Activated CD8-positive, alpha-beta T cell treated with anti-CD3 and anti-CD28 coated beads for 36 hours (primary cell): Measurements from ENCODE around the gene GH1. TPM values are rescaled to one million over a fixed set of nuclear protein-coding genes. Genes with fewer than 3 reads are reported as not detected.
A peak's percentile ranks its signal among the peaks of the same experiment; 100 is the strongest.

Source experiments
- ATAC-seq: fragments of 200-7000 bp; cut with Tn5 transposase; one replicate; pipeline ENCODE4 v1.10.0; 2021; ENCODE audit warnings: mild to moderate bottlenecking, moderate library complexity
- CTCF ChIA-PET: fragments of 350-600 bp; sonication (Branson Sonifier 250); formaldehyde crosslinking; loops from one replicate; lab custom pipeline; 2021; ENCODE audit warnings: antibody characterized with exemption; lab: Charles Lee
- POLR2A ChIA-PET: fragments of 350-600 bp; sonication (Branson Sonifier 250); formaldehyde crosslinking; loops from one replicate; lab custom pipeline; 2021; ENCODE audit warnings: antibody characterized with exemption; lab: Charles Lee
- DNase-seq: peaks from one replicate; pipeline ENCODE4 v3.0.0-alpha.2; 2020
- H3K27ac Mint-ChIP-seq: one replicate; pipeline ENCODE4 v1.8.0; 2021; ENCODE audit warnings: mild to moderate bottlenecking, mixed read lengths
- H3K27me3 Mint-ChIP-seq: one replicate; pipeline ENCODE4 v1.8.0; 2021; ENCODE audit warnings: mixed read lengths
- H3K36me3 Mint-ChIP-seq: one replicate; pipeline ENCODE4 v1.8.0; 2021; ENCODE audit warnings: low read depth, mixed read lengths
- H3K4me1 Mint-ChIP-seq: one replicate; pipeline ENCODE4 v1.8.0; 2021; ENCODE audit warnings: low read depth, mixed read lengths
- H3K4me3 Mint-ChIP-seq: one replicate; pipeline ENCODE4 v1.8.0; 2021; ENCODE audit warnings: mild to moderate bottlenecking, moderate library complexity, mixed read lengths
- H3K9me3 Mint-ChIP-seq: one replicate; pipeline ENCODE4 v1.8.0; 2021; ENCODE audit warnings: mixed read lengths
- CTCF ChIP-seq: fragments of 200-600 bp; IDR thresholded peaks from one replicate; pipeline ENCODE4 v1.8.0; 2022; ENCODE audit warnings: antibody characterized with exemption, mild to moderate bottlenecking
- intact Hi-C: fragments of 100-400 bp; cut with micrococcal nuclease; formaldehyde crosslinking; loops from one replicate; pipeline ENCODE4 v1.10.0; 2022
- total RNA-seq, 2 experiments: library from RNA; stranded (reverse); gene quantifications; one replicate each; pipeline ENCODE4 v1.2.3, GENCODE V29; 2021

GH1 gene
- total RNA-seq, 2 experiments from 2014 or later = not detected

DNA sequence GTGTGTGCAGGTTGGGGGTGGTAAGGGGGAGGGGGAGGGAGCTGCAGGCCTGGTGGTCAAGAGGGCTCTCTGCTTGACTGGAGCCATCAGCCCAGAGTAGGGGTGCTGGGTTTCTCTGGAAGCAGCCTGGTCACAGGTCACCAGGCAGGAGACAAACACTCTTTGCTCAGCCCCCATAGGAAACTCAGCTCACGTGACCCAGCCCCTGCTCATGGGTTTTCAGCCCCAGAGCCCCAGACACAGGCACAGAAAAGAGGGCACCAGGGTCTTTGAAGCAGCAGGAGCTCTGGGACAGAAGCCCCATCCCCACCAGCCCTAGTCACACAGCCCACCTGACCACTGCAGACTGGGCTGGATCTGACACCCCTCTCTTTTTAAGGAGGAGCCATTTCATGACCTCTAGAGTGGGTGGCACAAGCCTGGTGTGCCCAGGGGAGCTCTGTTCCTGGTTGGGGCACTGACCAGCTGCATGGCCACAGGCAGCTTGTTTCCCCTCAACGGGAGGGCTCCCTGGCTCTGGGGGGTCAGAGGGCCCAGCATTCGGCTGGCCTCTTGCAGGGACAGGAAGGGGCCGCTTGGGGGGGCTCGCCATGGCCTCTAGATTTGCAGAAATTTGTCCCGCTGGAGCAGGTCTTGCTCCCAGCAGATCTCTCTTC lies 27.3 kb upstream of the GH1 start:
- TF ChIP-seq CTCF = no peak
- H3K36me3 Mint-ChIP-seq = no peaks in the 10 kb centered on the region
- H3K27ac Mint-ChIP-seq = no peak overlapping the region
- no peak overlapping the region for H3K4me3 Mint-ChIP-seq
- H3K9me3 Mint-ChIP-seq = no peaks in the 10 kb centered on the region
- ATAC-seq = peak; percentile 20
- CTCF ChIA-PET = interaction anchor here (0.6 to 2.9 kb wide), 51 partner anchors 8 to 336 kb away, joined by 3 to 95 read pairs (median 5); partner anchors contain the start of genes CD79B, CSHL1, GH1 and ICAM2
- intact Hi-C loops = loop anchor here (2.0 kb wide), 1 partner anchor 27 kb away; the partner anchor contains the start of gene GH1
- peaks cover 20% of the 10 kb centered on the region for H3K4me1 Mint-ChIP-seq
- H3K27me3 Mint-ChIP-seq = no peaks in the 10 kb centered on the region
- DNase-seq = peak; percentile 66
- POLR2A ChIA-PET = interaction anchor here (0.7 to 2.0 kb wide), 6 partner anchors 13 to 203 kb away, joined by 3 to 7 read pairs (median 3); partner anchors contain the start of genes CD79B and ICAM2

DNA sequence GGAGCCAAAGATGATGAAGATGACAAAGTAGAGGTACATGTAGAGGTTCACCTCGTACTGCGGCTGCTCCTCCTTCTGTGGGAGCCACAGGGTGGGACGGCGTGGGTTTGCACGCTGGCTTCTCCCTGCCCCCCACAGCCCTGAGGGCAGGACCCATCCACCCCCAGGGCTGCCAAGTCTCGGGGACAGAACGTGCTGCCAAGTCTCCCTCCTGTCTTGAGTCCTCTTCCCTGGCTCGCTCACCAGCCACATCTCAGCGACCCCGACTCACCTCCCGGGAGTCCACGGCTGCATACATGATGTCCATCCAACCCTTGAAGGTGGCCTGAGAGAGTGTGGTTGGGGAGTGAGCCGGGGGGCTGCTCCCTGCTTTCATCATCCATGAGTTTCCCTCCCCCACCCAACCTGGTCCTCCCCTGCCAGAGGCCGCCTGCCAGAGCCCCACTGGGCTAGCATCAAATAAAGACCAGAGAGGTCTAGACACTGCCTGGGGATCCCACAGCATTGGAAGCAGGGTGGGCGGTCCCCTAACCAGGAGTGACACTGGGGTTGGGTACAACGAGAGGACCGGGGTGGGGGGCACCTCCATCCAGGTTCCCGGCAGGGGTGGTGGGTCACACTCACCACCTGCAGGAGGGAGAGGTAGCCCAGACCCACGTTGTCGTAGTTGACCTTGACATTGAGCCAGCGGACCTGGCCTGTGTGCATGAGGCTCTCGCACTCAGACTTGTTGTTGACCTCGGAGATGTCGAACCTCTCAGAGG lies 26.3 kb upstream of the GH1 start:
- DNase-seq (no peak), ATAC-seq (no peak)
- Mint-ChIP-seq H3K27me3 (no peaks in the 10 kb centered on the region), H3K4me1 (peaks cover 20% of the 10 kb centered on the region), H3K27ac (no peak overlapping the region), H3K4me3 (no peak overlapping the region), H3K36me3 (no peaks in the 10 kb centered on the region), H3K9me3 (no peaks in the 10 kb centered on the region)
- CTCF ChIA-PET = interaction anchor here (2.0 to 2.9 kb wide), 8 partner anchors 12 to 84 kb away, joined by 15 to 95 read pairs (median 24); partner anchors contain the start of genes CD79B, CSHL1 and GH1
- intact Hi-C loops = no loop called here
- no peak for TF ChIP-seq CTCF
- POLR2A ChIA-PET = no interaction called here

DNA sequence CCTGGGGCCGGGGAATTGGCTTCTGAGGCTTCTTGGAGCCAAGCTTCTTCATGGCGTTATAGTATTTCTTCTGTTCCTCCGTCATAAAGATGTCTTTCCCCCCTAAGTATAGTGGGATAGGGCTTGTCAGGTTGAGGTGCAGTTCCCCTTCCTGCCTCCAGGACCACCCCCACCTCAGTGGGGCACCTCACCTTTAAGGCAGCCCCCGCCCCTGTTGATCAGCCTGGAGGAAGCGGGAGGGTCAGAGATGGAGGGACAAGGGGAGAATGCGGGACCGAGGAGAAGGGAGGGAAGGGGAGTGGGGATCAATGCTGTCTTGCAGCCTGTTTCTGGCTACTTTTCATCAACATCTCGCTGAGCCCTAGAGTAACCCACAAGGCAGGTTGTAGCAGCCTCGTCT lies 25.1 kb upstream of the GH1 start:
- TF ChIP-seq CTCF = no peak
- H3K27ac Mint-ChIP-seq = no peak overlapping the region
- H3K9me3 Mint-ChIP-seq = no peaks in the 10 kb centered on the region
- H3K27me3 Mint-ChIP-seq = no peaks in the 10 kb centered on the region
- no peaks in the 10 kb centered on the region for H3K36me3 Mint-ChIP-seq
- intact Hi-C loops = no loop called here
- ATAC-seq = no peak
- CTCF ChIA-PET = interaction anchor here (0.6 to 1.5 kb wide), 2 partner anchors 24 to 1404 kb away, joined by 3 to 4 read pairs; no protein-coding TSS in a partner anchor
- no peak overlapping the region for H3K4me3 Mint-ChIP-seq
- POLR2A ChIA-PET = interaction anchor here (1.2 kb wide), 1 partner anchor 202 kb away, joined by 4 read pairs; no protein-coding TSS in a partner anchor
- H3K4me1 Mint-ChIP-seq = peaks cover 20% of the 10 kb centered on the region
- no peak for DNase-seq

GRCh38 chr17:63942309-63942985 lies 23.8 kb upstream of the GH1 start:
- no peak overlapping the region for H3K27ac Mint-ChIP-seq

More at GRCh38 chr17:63942309-63942985, 23.8 kb upstream of the GH1 start:
- H3K9me3 Mint-ChIP-seq = no peaks in the 10 kb centered on the region
- peaks cover 20% of the 10 kb centered on the region for H3K4me1 Mint-ChIP-seq
- no peaks in the 10 kb centered on the region for H3K27me3 Mint-ChIP-seq
- CTCF ChIA-PET = interaction anchor here (1.5 to 2.8 kb wide), 2 partner anchors 22 to 24 kb away, joined by 4 to 11 read pairs; partner anchors contain the start of gene GH1
- H3K4me3 Mint-ChIP-seq = no peak overlapping the region
- POLR2A ChIA-PET = interaction anchor here (1.2 kb wide), 1 partner anchor 203 kb away, joined by 4 read pairs; no protein-coding TSS in a partner anchor
- DNase-seq (no peak), ATAC-seq (no peak)
- H3K36me3 Mint-ChIP-seq = no peaks in the 10 kb centered on the region
- intact Hi-C loops = no loop called here
- TF ChIP-seq CTCF = no peak
